ENCODE data around the gene TMEM169. TPM values are rescaled to one million over a fixed set of nuclear protein-coding genes. Genes with fewer than 3 reads are reported as not detected.

Gene TMEM169
- total and polyA plus RNA-seq, 9 of the 15 experiments (the other 6 are each of a cell fraction or from before 2014, with no cell fraction given): 0.01 to 0.09 (median 0.04) TPM; not detected in 5

DNA sequence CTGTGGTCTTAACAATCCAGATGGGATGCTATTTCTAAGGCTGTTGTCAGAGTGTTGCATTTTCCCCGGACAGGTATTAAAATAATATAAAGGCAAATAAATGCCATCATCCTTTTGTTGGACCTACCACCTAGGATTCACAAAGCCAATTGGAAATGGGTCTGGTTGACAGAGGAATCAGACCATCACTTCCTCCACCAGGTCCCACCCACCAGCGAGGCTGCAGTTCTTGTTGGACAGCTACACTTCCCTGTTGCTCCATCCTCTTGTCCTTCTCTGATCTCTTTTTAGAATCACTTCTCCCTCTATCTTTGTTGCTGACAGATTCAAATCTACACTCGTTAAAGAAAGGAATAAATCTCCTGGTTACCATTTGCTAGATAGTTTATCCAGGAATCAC, 1.1 kb downstream of the TMEM169 start (continued):
- TF ChIP-seq, protein P1, sequence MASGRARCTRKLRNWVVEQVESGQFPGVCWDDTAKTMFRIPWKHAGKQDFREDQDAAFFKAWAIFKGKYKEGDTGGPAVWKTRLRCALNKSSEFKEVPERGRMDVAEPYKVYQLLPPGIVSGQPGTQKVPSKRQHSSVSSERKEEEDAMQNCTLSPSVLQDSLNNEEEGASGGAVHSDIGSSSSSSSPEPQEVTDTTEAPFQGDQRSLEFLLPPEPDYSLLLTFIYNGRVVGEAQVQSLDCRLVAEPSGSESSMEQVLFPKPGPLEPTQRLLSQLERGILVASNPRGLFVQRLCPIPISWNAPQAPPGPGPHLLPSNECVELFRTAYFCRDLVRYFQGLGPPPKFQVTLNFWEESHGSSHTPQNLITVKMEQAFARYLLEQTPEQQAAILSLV (tag; IDR thresholded peaks at IDR 0.05): no peak
- no peak for TF ChIP-seq HOXB6 (CRISPR knock-in tag; IDR thresholded peaks at IDR 0.05; ENCODE audit: borderline replicate concordance)
- TF ChIP-seq, protein P2, sequence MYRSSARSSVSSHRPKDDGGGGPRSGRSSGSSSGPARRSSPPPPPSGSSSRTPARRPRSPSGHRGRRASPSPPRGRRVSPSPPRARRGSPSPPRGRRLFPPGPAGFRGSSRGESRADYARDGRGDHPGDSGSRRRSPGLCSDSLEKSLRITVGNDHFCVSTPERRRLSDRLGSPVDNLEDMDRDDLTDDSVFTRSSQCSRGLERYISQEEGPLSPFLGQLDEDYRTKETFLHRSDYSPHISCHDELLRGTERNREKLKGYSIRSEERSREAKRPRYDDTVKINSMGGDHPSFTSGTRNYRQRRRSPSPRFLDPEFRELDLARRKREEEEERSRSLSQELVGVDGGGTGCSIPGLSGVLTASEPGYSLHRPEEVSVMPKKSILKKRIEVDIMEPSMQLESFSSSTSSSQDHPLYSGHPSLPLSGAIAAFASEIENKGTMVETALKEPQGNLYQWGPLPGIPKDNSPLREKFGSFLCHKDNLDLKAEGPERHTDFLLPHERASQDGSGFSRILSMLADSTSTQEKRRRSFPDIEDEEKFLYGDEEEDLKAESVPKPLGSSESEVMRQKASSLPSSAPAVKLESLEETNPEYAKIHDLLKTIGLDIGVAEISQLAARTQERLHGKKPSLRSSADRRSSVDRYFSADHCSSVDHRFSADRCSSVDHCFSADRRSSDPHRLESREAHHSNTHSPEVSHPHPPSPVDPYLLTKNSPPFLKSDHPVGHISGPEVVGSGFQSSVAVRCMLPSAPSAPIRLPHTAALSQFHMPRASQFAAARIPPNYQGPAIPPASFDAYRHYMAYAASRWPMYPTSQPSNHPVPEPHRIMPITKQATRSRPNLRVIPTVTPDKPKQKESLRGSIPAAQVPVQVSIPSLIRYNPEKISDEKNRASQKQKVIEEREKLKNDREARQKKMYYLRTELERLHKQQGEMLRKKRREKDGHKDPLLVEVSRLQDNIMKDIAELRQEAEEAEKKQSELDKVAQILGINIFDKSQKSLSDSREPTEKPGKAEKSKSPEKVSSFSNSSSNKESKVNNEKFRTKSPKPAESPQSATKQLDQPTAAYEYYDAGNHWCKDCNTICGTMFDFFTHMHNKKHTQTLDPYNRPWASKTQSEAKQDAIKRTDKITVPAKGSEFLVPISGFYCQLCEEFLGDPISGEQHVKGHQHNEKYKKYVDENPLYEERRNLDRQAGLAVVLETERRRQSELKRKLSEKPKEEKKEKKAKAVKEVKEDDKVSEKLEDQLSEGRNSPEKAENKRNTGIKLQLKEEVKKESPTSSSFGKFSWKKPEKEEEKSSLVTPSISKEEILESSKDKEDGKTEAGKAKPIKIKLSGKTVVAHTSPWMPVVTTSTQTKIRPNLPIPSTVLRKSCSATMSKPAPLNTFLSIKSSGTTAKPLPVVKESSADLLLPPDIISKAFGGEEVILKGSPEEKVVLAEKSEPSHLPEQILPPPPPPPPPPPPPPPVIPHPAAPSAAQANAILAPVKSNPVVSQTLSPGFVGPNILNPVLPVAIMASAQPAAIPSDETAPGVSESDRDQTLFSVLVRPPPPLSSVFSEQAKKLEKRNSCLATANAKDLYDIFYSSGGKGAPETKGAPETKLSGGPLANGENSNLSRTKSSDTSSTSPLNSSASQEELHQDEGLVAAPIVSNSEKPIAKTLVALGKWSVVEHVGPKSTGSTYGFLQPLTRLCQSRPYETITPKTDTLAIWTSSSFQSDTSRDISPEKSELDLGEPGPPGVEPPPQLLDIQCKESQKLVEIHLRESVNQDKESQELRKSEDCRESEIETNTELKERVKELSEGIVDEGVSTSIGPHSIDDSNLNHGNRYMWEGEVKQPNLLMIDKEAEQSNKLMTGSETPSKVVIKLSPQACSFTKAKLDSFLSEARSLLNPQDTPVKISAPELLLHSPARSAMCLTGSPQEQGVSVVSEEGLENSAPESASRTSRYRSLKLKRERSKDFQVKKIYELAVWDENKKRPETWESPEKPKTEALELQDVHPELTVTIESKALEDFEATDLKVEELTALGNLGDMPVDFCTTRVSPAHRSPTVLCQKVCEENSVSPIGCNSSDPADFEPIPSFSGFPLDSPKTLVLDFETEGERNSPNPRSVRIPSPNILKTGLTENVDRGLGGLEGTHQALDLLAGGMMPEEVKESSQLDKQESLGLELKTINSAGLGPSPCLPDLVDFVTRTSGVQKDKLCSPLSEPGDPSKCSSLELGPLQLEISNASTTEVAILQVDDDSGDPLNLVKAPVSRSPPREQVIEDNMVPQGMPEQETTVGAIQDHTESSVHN (IDR thresholded peaks at IDR 0.05; ENCODE audit: borderline replicate concordance in 1 of 2, low read depth in 1 of 2): no peak
- no peak for TF ChIP-seq ZNF354B (CRISPR knock-in tag; IDR thresholded peaks at IDR 0.05)
- no peak for TF ChIP-seq POLR2AphosphoS2 (IDR thresholded peaks at IDR 0.05; ENCODE audit: low read length)
- TF ChIP-seq CC2D1A (IDR thresholded peaks at IDR 0.05): no peak
- no peak for TF ChIP-seq DDX20 (tag; IDR thresholded peaks at IDR 0.05; ENCODE audit: low read depth)

All from K562 (cell line).